Transverse colon (tissue), 4 donors: ENCODE results near the gene LURAP1L. TPM values are rescaled to one million over a fixed set of nuclear protein-coding genes. Genes with fewer than 3 reads are reported as not detected.

ENCODE experiments used
- DNase-seq: peaks from one replicate; pipeline ENCODE4 v3.0.0-alpha.2; 2019
- H3K27ac ChIP-seq, 4 donors: fragments of 200-600 bp; sonication (generic); 2 replicates each; pipeline ENCODE4 v1.5.1; 2016 to 2018; ENCODE audit warnings: inconsistent platforms in 4 of 4
- H3K27me3 ChIP-seq: fragments of 200-600 bp; sonication (generic); 2 replicates; pipeline ENCODE4 v1.5.1; 2017; ENCODE audit warnings: inconsistent platforms
- H3K36me3 ChIP-seq, 4 donors: fragments of 200-600 bp; sonication (generic); 2 replicates each; pipeline ENCODE4 v1.5.1; 2017 to 2019; ENCODE audit warnings: inconsistent platforms in 4 of 4
- H3K4me1 ChIP-seq, 4 donors: fragments of 200-600 bp; sonication (generic); 2 replicates each; pipeline ENCODE4 v1.5.1; 2017 to 2020; ENCODE audit warnings: inconsistent platforms in 4 of 4
- H3K4me3 ChIP-seq, 4 donors: fragments of 200-600 bp; sonication (generic); 1 replicate in 1 of 4; 2 replicates in 3 of 4; pipeline versions ENCODE4 v1.5.1 to v1.6.1; 2017 to 2019; ENCODE audit warnings: inconsistent platforms in 4 of 4
- H3K9me3 ChIP-seq, 2 donors: fragments of 200-600 bp; sonication (generic); 2 replicates each; pipeline ENCODE4 v1.5.1; 2017 to 2019; ENCODE audit warnings: inconsistent platforms in 2 of 2
- CTCF ChIP-seq, 5 experiments: fragments of 200-600 bp in 3 of 5; fragments of 450-650 bp in 2 of 5; sonication (generic) in 3 of 5; IDR thresholded peaks; 1 replicate in 2 of 5; 2 replicates in 3 of 5; pipeline ENCODE4 v1.5.1; 2016 to 2017; ENCODE audit warnings: antibody characterized with exemption in 5 of 5, inconsistent platforms in 3 of 5, mild to moderate bottlenecking in 2 of 5, moderate library complexity in 1 of 5
- EP300 ChIP-seq: sonication (generic); formaldehyde crosslinking; IDR thresholded peaks from one replicate; pipeline ENCODE4 v1.6.1; 2017; ENCODE audit warnings: antibody characterized with exemption, low read depth
- POLR2A ChIP-seq: fragments of 450-650 bp; IDR thresholded peaks from one replicate; pipeline ENCODE4 v1.6.1; 2016; ENCODE audit warnings: antibody characterized with exemption, mild to moderate bottlenecking, moderate library complexity
- POLR2AphosphoS5 ChIP-seq, 3 donors: sonication (generic); formaldehyde crosslinking; IDR thresholded peaks; one replicate each; pipeline ENCODE4 v1.6.1; 2016; ENCODE audit warnings: antibody characterized with exemption in 3 of 3
- WGBS, 2 donors: methylation state at CpG; one replicate each; pipeline ENCODE4 v1.1.5; 2018; ENCODE audit warnings: low coverage in 1 of 2; 5-methylcytosine and 5-hydroxymethylcytosine counted together
- in situ Hi-C, 4 donors: fragments of 200-750 bp; cut with MboI; loops; one replicate each; pipeline versions ENCODE4 v1.15.0 to v1.15.1; 2017; ENCODE audit warnings: low sequenced_read_pairs in 3 of 4, low pct_ligation_motif_present in 1 of 4, low pct_unique_long_range_greater_than_20kb in 1 of 4
- intact Hi-C: fragments of 100-400 bp; cut with DNase I; formaldehyde crosslinking; loops from one replicate; pipeline ENCODE4 v1.15.1; 2023; ENCODE audit warnings: low total_unique reads
- total RNA-seq, 4 donors: library from RNA; depleted of rRNA; stranded (reverse); fragments of >200 nt; gene quantifications; one replicate each; pipeline ENCODE4 v1.1.0, GENCODE V29; 2016

Gene LURAP1L
- total RNA-seq, 4 donors from 2014 or later, result 19.1 to 50.0 (median 34.5) TPM

- TF ChIP-seq EP300 (no peak), POLR2AphosphoS5 (IDR thresholded peaks at IDR 0.05) (no peak), CTCF (IDR thresholded peaks at IDR 0.05) (no peak), POLR2A (no peak)
- in situ Hi-C loops, result no loop called here
- H3K4me1 ChIP-seq, result peaks cover 10 to 42% (median 24%) of the 10 kb centered on the region in 4 donors
- no peak overlapping the region for H3K4me3 ChIP-seq
- no peak for DNase-seq
- intact Hi-C loops, result no loop called here
- WGBS, 2 donors, result 59 to 100% methylated on average over 1 of the region's 1 CpG
- H3K9me3 ChIP-seq, result peaks cover 0 to 2% of the 10 kb centered on the region in 2 donors
- H3K27ac ChIP-seq, result peak overlapping the region; percentile 81 to 86 (median 84)
- H3K27me3 ChIP-seq, result no peaks in the 10 kb centered on the region
- no peaks in the 10 kb centered on the region for H3K36me3 ChIP-seq
Observed at GRCh38 chr9:12783767-12784460, 9.1 kb downstream of the LURAP1L start.

- peak; percentile 42 for DNase-seq
- peak in 2 of 3 donors; percentile 21 to 48 for TF ChIP-seq POLR2AphosphoS5 (IDR thresholded peaks at IDR 0.05)
- TF ChIP-seq POLR2A, result no peak
- Histone ChIP-seq H3K4me1 (peaks cover 10 to 44% (median 24%) of the 10 kb centered on the region in 4 donors), H3K36me3 (no peaks in the 10 kb centered on the region), H3K27me3 (no peaks in the 10 kb centered on the region), H3K9me3 (peaks cover 0 to 2% of the 10 kb centered on the region in 2 donors), H3K4me3 (no peak overlapping the region), H3K27ac (peak overlapping the region; percentile 81 to 86 (median 84))
- WGBS, 2 donors, result 49 to 80% methylated on average over 1 to 6 of the region's 6 CpGs
- in situ Hi-C loops, result no loop called here
- intact Hi-C loops, result no loop called here
Observed at GRCh38 chr9:12784461-12785259, 9.8 kb downstream of the LURAP1L start.

GRCh38 chr9:12785260-12785770, 10.5 kb downstream of the LURAP1L start:
- peak overlapping the region; percentile 81 to 86 (median 84) for H3K27ac ChIP-seq
- peak; percentile 65 for DNase-seq
- TF ChIP-seq POLR2AphosphoS5 (IDR thresholded peaks at IDR 0.05), result peak; percentile 53 to 71 (median 70)
- TF ChIP-seq CTCF (IDR thresholded peaks at IDR 0.05), result no peak
- H3K4me3 ChIP-seq, result no peak overlapping the region
- H3K27me3 ChIP-seq, result no peaks in the 10 kb centered on the region
- H3K36me3 ChIP-seq, result no peaks in the 10 kb centered on the region
- WGBS, 2 donors, result 48% methylated on average over 2 of the region's 2 CpGs; no CpG with 5 or more reads in 1 of the 2 donors
- intact Hi-C loops, result no loop called here
- H3K9me3 ChIP-seq, result peaks cover 0 to 2% of the 10 kb centered on the region in 2 donors
- in situ Hi-C loops, result no loop called here
- peaks cover 10 to 48% (median 26%) of the 10 kb centered on the region in 4 donors for H3K4me1 ChIP-seq

GRCh38 chr9:12785941-12786340, 11.1 kb downstream of the LURAP1L start:
- peaks cover 0 to 2% of the 10 kb centered on the region in 2 donors for H3K9me3 ChIP-seq
- DNase-seq, result no peak
- H3K27me3 ChIP-seq, result no peaks in the 10 kb centered on the region
- in situ Hi-C loops, result no loop called here
- intact Hi-C loops, result no loop called here
- TF ChIP-seq POLR2AphosphoS5 (IDR thresholded peaks at IDR 0.05) (no peak), EP300 (no peak), POLR2A (no peak), CTCF (IDR thresholded peaks at IDR 0.05) (no peak)
- peaks cover 10 to 49% (median 27%) of the 10 kb centered on the region in 4 donors for H3K4me1 ChIP-seq
- peak overlapping the region; percentile 81 to 86 (median 84) for H3K27ac ChIP-seq
- H3K4me3 ChIP-seq, result no peak overlapping the region
- H3K36me3 ChIP-seq, result no peaks in the 10 kb centered on the region
